NCI-H774 (cell line): Measurements from ENCODE around the gene PEX10.

ENCODE experiments used
- DNase-seq: peaks from one replicate; lab custom pipeline; 2025; lab: John Stamatoyannopoulos, UW

PEX10 gene

DNA sequence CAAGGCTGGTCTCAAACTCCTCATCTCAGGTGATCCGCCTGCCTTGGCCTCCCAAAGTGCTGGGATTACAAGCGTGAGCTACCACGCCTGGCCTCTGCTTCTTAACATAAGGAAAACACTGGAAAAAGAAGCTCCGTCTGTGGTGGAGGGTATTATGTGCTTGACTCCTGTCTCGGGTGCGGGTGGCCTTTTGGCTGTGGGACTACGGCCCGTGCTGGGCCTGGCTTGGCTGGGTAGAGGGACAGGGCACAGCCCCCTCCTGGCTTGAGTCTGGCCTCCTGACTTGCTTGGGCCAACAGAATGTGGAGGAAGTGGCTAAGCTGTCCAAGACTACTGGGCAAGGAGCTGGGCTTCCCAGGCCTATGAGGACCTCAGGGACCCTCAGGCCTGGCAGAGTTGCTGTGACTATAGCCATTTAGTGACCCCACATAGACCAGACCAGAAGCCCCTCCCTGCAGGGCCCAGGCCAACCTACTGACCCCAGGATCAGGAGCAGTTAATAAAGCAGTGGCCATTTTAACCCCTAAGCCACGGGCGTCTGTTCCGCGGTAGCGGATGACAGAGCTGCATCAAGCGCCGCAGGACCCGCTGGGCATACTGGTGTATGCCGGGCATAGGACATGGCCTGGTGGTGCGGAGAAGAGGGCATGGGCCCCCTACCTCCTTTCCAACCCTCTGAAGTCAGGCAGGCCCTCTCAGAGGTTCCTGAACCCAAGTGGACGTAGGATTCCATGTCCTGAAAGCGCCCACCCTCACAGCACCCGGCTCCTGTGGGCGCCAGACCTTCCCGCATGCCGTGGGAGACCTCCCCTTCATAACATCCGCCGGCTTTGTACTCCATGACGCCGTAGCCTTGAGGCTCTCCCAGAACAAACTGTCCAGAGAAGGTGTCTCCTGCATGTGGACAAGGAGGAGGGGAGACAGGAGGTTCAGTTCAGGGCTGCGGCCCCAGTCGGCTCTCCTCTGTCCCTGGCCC is 25.4 kb downstream of the PEX10 start:
- DNase-seq: no peak

DNA sequence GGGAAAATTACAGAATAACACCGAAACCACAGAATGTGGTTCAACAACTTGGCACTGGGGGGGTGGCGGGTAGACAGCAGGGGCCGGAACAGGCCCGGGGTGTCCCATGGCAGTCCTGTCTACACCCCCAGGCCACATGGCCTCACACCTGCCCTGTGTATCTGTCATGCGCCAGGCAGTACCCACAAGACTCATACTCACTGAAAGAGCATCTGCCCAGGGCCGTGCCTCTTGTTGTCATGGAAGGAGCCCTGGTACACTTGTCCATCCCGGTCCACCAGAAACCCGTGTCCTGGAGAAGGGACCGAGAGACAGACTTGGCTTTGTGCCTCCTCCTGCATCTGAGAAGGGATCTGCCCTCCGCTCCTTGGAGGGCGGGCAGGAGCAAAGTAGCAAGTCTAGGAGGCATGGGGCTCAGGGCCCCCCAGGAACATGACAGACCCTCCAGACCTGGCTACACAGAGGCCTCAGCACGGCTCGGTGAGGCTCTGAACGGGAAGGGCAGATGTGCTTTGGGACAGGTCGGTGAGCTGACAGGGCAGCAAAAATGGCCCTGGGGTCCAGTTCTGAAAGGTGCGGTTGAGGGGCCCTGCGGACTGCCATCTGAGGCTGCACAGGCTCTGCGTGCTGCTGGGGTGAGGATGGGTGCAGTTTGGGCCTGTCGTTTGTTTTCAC is 26.6 kb downstream of the PEX10 start:
- no peak for DNase-seq

DNA sequence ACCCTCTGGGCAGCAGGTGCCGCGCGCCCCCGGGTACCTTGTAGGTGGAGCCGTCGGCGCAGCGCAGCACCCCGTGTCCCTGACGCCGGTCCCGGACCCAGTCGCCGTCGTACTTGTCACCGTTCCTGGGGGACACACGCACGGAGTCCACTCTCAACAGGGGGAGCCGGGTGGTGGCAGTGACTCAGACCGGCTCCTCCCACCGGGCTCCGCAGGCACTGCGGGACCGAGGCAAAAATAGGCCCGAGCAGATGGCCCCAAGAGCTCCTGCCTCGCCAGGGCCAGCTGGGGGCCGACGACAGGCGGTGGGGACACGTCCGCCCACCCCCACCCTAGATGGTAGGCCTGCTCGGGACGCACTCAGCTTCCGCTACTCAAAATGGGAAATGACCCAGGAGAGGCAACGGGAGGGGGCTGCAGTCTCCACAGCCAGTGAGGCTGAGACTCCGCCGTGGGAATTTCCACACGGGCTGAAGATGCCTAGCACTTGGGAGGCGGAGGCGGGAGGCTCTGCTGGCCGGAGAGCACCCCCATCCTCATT is 27.4 kb downstream of the PEX10 start:
- DNase-seq: no peak

DNA sequence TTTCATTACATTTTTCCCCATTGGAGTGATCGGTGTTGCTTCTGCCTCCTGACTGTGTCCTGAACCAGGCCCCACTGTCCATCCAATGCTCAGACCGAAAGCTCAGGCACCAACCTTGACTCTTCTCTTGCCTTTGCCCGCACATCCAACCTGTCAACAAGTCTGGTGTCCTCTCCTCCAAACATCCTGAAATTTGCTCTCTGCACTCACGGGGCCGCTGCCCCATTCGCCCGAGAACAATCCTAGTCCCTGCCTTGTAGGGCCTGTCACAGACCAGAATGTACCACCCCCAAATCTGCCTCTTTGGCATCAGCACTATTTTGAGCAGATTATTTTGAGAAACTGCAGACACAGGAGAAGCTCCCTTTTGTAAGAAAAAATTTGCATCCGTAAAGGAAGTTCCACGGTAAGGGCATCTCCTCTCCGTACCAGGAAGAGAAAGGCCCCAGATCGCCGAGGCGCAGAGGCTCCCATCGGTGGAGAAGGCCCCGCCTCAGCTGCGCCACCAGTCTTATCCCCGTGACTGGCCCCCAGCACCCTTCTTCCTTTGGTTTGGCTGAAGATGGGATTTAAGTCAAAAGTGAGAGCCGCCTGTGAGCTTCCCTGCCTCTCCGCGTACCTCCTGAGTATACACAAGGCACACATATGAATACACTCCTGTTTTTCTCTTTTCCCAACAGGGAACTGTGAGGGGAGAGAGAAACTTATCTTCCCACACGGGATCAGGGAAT is 28.1 kb downstream of the PEX10 start:
- no peak for DNase-seq

DNA sequence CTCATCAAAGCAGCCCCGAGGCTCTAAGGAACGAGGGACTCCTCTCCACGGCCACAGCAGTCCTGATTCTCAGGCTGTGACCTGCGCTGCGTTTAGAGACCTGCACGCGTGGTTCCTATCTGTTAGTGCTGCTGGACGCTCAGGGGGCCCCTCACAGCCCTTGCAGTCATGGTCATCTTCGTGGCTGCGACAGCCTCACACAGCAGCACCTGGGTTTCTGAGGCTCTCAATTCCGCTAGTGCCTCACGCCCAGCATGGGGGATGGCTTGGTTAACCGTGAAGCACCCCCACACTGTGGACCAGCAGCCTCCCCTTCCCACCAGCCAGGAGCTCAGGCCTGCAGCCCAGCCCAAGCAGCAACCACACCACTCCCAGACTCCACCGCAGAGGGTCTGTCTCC is 28.8 kb downstream of the PEX10 start:
- no peak for DNase-seq

DNA sequence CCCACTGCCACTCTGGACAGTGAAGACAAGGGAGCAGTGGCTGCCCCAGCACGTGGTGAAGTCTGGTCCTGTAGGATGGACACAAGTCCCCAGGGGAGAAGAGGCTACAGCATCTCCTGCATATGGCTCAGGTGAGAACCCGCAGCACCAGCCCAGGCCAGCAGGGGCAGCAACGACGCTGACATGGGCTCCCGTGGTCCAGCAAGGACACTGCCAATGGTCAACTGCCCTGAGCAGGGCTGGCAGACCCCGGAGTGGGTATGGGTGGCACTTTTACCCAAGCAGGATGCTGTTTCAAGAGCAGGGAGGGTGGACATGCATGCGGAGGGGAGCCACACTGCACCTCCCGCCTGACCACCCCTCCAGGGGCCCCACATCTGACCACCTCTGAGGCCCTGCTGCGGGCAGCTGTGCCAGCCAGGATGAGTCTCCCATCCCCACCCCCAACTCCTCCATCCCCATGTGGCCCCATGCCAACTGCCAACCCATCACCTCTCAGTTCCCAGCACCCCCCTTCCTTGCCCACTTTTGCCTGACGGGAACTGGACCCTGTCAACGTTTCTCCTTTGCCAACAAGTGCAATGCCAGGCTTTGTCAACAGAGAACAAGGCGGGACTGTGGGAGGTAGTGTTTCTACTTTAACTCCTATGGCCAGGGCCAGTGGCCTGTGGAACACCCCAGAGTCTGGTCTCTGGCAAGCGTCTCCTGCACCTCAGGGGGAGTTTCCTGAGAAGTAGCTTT is 29.6 kb downstream of the PEX10 start:
- no peak for DNase-seq

DNA sequence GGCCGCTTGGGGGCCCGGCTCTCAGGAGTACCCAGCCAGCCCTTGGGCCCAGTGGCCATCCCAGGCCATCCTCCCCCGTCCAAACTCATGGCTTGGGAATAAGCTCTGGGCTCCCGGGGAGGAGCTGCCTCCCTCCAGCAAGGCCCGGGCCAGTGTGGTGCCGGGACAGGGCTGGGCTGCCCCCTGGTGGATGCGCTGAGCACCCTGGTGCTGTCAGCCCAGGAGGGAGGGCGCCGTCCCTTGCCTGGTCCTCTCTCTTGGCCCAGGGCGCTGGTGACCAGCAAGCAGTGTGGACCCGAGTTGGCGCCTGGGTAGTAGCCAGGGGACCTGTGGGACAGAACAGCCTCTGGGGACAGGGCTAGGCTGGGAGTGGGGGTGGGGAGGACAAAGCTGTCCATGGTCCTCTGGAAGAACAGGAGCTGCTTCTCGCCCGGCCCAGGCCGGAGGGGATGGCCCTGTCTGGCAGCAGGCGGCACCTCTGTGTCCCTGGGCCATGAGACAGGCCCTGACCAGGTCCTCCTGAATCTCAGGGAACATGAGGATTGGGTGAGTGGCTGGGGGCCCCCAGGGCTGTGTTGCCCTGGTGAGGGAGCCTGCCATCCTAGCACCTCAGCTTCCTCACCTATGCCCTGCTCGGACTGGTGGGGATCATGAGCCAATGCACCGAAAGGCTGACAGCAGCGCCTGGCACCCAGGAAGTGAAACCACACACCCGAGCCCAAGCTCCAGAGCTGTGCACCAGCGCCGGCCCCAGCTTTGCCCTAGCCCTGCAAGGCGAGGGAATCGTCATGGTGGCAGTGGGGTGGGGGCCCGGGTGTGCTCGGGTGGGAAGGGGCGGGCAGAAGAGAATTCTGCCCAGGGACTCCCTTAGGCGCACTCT is 30.4 kb downstream of the PEX10 start:
- DNase-seq: no peak

DNA sequence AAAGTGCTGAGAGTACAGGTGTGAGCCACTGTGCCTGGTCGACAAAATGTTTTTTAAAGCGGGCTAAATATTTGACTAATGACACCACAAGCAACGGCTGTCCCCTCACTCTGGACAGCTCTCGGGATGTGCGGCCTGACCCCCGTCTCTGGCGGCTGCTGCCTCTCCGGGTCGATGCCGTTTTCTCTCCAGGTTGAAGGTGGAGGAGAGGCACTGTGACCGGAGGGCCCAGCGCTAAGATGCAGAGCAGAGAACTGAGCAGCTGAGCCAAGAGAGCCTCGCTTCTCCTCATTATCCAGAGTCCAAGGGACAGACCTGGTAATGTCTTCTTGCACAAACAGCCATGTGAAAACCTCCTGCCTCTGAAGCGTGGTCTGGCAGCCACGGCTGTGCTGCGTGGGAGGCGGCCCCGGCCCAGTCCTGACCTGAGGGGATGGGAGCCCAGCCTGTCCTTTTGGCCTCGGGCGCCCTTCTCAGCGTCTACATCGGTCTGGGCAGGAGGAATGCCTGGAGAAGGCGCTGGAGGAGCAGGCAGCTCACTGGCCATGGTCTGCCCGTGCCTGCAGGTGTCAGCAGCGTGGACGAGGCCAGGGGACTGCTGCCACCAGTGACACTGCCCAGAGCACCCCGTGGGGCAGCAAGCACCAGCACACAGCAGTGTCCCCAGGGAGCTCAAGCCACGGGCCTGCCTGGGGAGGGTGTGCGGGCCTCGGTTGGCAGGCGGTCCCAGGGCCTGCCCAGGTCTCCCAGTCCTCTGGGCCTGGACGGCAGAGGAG is 31.4 kb downstream of the PEX10 start:
- DNase-seq: no peak

DNA sequence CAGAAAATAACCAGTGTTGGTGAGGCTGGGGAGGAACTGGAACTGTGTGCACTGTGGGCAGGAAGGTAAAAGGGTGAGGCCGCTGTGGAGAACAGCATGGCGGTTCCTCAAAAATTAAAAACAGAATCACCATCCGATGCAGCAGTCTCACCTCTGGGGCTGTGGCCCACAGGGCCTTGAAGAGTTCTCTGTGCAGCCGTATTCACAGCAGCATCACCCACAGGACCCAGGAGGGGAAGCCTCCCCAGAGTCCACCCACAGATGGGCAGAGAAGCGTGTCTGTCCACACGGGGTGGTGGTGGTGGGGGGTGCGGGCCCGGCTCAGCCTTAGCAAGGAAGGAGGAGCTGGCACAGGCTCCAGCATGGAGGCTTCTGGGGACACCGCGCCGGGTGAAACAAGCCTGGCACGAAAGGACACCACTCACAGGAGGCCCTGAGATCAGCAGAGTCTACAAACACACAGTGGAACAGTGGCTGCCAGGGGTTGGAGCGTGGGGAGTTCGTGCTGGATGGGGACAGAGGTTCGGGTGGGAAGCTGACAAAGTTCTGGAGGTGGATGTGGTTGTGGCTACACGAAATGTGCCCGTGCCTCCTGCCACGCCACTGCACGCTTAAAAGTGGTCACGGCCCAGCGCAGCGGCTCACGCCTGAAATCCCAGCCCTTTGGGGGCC is 32.5 kb downstream of the PEX10 start:
- DNase-seq: no peak

DNA sequence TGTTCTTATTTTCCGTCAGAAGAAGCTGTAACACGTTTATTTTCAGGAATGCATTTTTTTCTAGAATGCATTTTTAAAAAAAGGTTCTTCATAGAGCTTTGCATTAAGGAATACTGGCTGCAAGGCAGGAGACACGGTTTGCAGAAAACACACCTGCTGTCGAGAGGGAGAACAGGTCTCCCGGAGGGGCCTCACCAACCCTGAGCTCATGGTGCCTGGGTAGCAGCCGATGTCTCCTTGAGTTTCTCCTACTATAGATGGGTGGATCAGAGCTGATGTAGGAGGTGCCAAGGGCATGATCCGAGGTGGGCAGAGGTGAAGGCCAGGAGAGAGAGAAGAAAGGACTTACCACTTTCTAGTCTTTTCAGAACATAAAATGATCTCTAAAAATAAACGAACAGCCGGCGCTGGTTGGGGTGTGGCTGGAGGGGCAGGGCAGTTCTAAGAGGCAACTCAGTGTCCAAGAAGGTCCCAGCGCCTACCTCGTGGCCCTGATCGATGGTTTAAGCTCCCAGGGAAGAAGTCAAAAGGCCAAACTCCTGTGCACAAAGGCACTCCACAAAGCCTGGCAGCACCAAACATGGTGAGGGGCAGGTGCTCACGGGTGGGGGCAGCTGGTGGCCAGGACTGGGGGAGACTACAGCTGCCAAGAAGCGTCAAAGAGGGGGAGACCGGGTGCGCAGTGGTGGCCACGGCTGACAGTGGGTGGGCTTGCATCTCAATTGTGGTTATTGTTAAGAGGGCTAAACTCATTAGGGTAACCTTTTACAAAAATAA is 33.2 kb downstream of the PEX10 start:
- DNase-seq: no peak

DNA sequence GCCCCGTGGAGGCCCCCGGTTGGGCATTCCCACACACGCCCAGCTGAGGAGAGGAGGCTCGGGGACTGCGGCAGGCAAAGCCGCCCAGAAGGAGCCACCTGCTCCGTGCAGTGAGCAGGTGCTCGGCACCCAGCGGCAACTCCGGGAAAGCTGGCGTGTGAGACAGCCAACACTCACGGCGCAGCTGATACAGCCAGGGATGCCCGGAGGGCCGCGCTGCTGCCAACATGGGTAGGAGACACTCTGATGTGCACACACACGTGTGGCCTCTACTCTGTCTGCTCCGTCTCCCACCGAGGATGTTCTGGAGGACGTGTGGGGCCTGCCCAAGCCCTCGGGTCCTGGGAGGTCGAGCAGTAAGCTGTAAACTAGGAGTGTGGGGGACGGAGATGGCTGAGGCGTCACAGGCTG is 33.9 kb downstream of the PEX10 start:
- DNase-seq: no peak

DNA sequence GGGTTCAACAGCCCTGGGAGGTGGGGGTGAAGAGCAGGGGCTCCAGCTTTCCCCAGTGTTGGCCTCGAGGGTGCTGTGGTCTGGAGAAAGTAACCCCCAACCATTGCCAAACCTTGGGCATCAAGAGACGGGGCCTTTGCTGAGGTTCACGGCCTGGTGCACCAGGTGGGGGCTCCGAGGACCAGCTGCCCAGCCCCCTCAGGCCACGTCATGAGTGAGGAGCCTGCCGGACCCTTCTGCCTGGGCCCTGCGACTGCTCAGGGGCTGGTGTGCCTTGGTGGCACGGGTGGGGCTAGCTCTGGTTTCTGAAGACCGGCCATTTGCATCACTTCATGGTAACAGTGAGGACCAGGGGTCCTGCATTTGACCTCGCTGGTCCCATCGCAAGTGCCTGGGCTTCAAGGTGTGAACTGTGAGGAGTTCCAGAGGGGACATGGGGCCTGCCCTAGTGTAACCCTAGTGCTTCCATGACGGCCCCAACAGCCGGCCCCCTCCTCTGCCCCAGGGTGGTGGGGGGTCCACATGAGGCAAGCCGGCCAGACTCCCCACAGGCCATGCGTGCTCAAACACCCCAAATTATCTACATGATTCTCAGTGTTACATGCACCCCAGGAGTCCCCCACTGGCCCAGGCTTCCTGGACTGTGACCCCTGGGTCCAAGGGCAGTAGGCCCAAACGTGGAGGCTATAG is 34.5 kb downstream of the PEX10 start:
- no peak for DNase-seq

DNA sequence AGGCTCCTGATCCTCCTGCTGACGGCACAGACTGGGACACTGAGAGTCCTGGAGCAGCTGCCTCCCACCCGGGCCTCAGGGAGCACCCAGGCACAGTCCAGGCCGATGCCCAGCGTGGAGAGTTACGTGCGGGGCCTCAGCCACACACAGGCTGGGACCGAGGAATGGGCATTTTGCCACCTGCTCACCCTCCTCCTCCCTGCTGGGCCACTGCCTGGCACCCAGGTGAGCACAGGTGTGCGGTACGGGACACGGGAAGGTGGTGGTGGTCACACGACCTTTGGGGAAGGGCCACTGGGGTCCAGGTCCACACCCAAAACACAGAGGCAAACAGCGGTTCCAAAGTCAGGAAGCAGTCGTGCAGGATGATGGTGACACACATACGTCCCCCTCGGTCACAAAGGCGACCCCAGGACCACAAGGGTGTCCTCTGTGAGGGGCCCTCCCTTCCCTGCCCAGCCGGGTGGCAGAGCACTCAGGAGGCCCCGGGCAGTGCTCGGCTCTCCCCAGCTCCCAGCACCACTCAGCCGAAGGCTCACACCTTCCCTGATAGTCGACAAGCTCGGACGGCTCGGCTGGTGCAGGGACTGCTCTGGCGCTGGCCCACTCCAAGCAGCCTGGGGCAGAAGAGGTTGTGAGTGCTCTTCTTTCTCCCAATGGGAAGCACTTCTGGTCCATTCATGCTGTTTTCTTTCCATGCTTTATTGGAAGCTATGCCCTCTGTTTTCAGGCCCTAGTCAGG is 35.3 kb downstream of the PEX10 start:
- DNase-seq: no peak

DNA sequence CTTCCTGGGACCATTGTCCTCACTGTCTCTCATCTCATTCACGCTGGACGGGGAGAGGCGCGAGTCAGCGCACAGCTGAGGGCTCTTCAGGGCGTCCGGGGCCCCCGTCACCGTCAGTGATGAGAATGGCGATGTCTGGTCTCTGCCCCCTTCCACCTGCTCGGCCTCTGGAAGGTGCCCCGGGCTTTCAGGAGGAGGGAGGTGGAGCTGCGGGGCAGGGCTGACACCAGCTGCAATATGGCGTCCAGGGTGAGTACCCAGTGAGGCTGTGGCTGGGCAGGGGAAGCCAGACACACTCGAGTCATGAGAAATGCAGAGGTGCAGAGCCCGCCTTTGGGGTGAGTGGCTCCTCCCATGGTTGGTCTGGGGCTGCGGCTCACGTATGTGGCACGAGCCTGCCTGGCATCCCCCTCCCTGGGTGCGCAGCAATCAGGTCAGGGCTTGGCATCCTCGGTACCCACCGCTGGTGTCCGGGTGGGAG is 36.1 kb downstream of the PEX10 start:
- DNase-seq: no peak

DNA sequence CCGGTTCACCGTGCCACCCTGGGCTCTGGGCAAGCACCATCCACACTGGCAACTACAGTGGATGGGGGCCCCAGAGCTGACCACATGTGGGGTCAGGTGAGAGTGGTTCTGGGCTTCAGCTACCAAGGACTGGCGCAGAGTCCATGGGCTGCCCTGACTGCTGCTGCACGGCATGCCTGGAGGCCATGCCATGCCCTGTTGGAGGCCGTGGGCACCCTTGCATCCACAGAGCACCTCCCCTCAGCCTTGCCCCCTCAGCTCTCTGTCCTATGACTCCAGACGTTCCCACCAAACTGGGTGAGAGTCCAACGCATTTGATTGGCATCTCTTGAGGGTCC is 36.5 kb downstream of the PEX10 start:
- DNase-seq: no peak

DNA sequence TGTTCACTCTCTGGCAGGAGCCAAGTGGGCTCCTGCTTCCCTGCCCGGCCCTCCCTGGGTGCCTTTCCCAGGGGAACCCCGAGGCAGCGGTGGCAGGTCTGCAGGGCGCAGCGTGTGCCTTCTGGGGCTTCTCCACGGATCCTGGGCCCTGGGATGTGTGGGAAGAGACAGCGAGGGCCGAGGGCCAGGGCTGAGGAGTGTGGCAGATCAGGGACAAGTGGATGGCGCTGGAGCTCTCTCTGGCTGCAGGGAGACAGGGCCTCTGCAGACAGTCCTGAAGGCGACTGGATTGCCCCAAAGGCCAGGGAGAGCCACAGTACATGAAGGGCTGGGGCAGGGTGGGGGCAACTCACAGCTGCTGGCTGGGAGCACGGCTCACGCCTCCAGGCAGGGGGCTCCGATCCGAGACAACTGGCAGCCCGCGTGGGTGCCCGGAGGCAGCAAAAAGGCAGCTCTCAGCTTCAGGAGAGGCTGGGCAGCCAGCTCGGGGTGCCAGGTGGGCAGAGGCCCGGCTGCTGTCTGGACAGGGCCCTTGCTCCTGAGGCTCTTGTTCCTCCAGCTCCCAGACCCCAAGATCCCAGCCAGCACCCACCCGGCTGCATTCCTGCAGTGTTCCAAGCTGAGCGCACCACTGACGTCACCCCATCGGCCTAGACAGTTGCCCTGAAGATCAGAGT is 37.0 kb downstream of the PEX10 start:
- DNase-seq: no peak
